ENCODE measurements around the gene MAX.

- TF ChIP-seq NFE2 (IDR thresholded peaks at IDR 0.05; ENCODE audit: low read depth) (no peak), ZBTB33 (CRISPR knock-in tag; IDR thresholded peaks at IDR 0.05) (no peak), ZBTB34 (CRISPR knock-in tag; IDR thresholded peaks at IDR 0.05) (no peak), CLOCK (CRISPR knock-in tag; IDR thresholded peaks at IDR 0.05; ENCODE audit: borderline replicate concordance) (no peak), POLR2A (conservative IDR thresholded peaks at IDR 0.05) (no peak), ZNF764 (CRISPR knock-in tag; IDR thresholded peaks at IDR 0.05; ENCODE audit: low read depth) (no peak), CTCF (IDR thresholded peaks at IDR 0.05 in 2 of 3, conservative IDR thresholded peaks at IDR 0.05 in 1 of 3; ENCODE audit: insufficient read depth in 2 of 3, low read depth in 1 of 3, low read length in 3 of 3) (no peak), PTRF (tag; IDR thresholded peaks at IDR 0.05) (no peak), EZH2 (IDR thresholded peaks at IDR 0.05; ENCODE audit: borderline replicate concordance, low read depth, low read length) (no peak), NFE2L1 (tag; IDR thresholded peaks at IDR 0.05; ENCODE audit: borderline replicate concordance, low read depth) (no peak), ZNF830 (CRISPR knock-in tag; IDR thresholded peaks at IDR 0.05) (no peak)
Measured at GRCh38 chr14:65040666-65041433, 61.5 kb downstream of the MAX start.

All from K562 (cell line).